MM.1S (cell line): ENCODE data around the gene CNPY2.

ENCODE experiments used
- DNase-seq: peaks from one replicate; pipeline ENCODE4 v3.0.0-alpha.2; 2015
- H2AFZ ChIP-seq: fragments of 300-600 bp; sonication (generic); 2 replicates; pipeline ENCODE4 v1.6.0; 2016; ENCODE audit warnings: antibody characterized with exemption, low read length
- H3F3A ChIP-seq: fragments of 300-600 bp; sonication (generic); 2 replicates; pipeline ENCODE4 v1.6.1; 2016; ENCODE audit warnings: mild to moderate bottlenecking, antibody characterized with exemption, low read length, moderate library complexity, mixed read lengths; ENCODE audit not compliant: insufficient read depth
- H3K27ac ChIP-seq: fragments of 300-600 bp; sonication (generic); 2 replicates; pipeline ENCODE4 v1.5.1; 2016; ENCODE audit warnings: mild to moderate bottlenecking, low read length
- H3K27me3 ChIP-seq: fragments of 300-600 bp; sonication (generic); replicated peaks from 2 replicates; pipeline ENCODE4 v1.6.0; 2016; ENCODE audit warnings: low read length; ENCODE audit not compliant: insufficient read depth
- H3K36me3 ChIP-seq: fragments of 300-600 bp; sonication (generic); replicated peaks from 2 replicates; pipeline ENCODE4 v1.6.1; 2016; ENCODE audit warnings: mild to moderate bottlenecking, low read length, mixed read lengths; ENCODE audit not compliant: insufficient read depth
- H3K4me1 ChIP-seq: fragments of 300-600 bp; sonication (generic); 2 replicates; pipeline ENCODE4 v1.6.1; 2016; ENCODE audit warnings: low read length, mixed read lengths
- H3K4me2 ChIP-seq: fragments of 300-600 bp; sonication (generic); 2 replicates; pipeline ENCODE4 v1.6.0; 2016; ENCODE audit warnings: low read depth, low read length
- H3K4me3 ChIP-seq: fragments of 300-600 bp; sonication (generic); 2 replicates; pipeline ENCODE4 v1.5.1; 2016; ENCODE audit warnings: low read length, mixed read lengths
- H3K79me2 ChIP-seq: fragments of 300-600 bp; sonication (generic); 2 replicates; pipeline ENCODE4 v1.6.1; 2016; ENCODE audit warnings: mixed run types, low read length, mixed read lengths
- H3K9ac ChIP-seq: fragments of 300-600 bp; sonication (generic); 2 replicates; pipeline ENCODE4 v1.6.1; 2016; ENCODE audit warnings: low read length, mixed read lengths
- H3K9me2 ChIP-seq: fragments of 300-600 bp; sonication (generic); replicated peaks from 2 replicates; pipeline ENCODE4 v1.6.1; 2016; ENCODE audit warnings: mild to moderate bottlenecking, low read length, mixed read lengths; ENCODE audit not compliant: insufficient read depth
- H3K9me3 ChIP-seq: fragments of 300-600 bp; sonication (generic); replicated peaks from 2 replicates; pipeline ENCODE4 v1.6.1; 2016; ENCODE audit warnings: mild to moderate bottlenecking, low read length, mixed read lengths; ENCODE audit not compliant: insufficient read depth
- H4K20me1 ChIP-seq: fragments of 300-600 bp; sonication (generic); 2 replicates; pipeline ENCODE4 v1.6.1; 2016; ENCODE audit warnings: mild to moderate bottlenecking, low read length, moderate library complexity, mixed read lengths; ENCODE audit not compliant: insufficient read depth
- CTCF ChIP-seq: fragments of 300-600 bp; sonication (generic); IDR thresholded peaks from 2 replicates; pipeline ENCODE4 v1.5.1; 2016; ENCODE audit warnings: antibody characterized with exemption, low read length, mixed read lengths
- EZH2 ChIP-seq: fragments of 300-600 bp; sonication (generic); optimal IDR thresholded peaks from 2 replicates; pipeline ENCODE3; 2017; ENCODE audit warnings: low read depth, mild to moderate bottlenecking, antibody characterized with exemption, low read length, mixed read lengths
- EZH2phosphoT487 ChIP-seq: fragments of 300-600 bp; sonication (generic); IDR thresholded peaks from 2 replicates; pipeline ENCODE4 v1.6.1; 2018; ENCODE audit warnings: antibody characterized with exemption, low read length

The CNPY2 gene

GRCh38 chr12:56333679-56334489, 18.1 kb upstream of the CNPY2 start, which contains the start of gene PAN2:
TSS of gene PAN2 (minus strand) at chr12:56334000. CDS start at chr12:56333094, 906 bp downstream.
- no peaks in the 10 kb centered on the region for H3K9me2 ChIP-seq
- no peaks in the 10 kb centered on the region for H3K36me3 ChIP-seq
- peak within 1 kb of the TSS; percentile 92 for H2AFZ ChIP-seq
- no peaks in the 10 kb centered on the region for H4K20me1 ChIP-seq
- peak within 1 kb of the TSS; percentile 90 for H3K27ac ChIP-seq
- no peaks in the 10 kb centered on the region for H3K9me3 ChIP-seq
- H3F3A ChIP-seq, result peaks cover 22% of the 10 kb centered on the region
- peak within 1 kb of the TSS; percentile 89 for H3K4me3 ChIP-seq
- peak within 1 kb of the TSS; percentile 95 for H3K9ac ChIP-seq
- no peaks in the 10 kb centered on the region for H3K27me3 ChIP-seq
- H3K4me1 ChIP-seq, result peaks cover 31% of the 10 kb centered on the region
- TF ChIP-seq EZH2phosphoT487 (no peak), CTCF (peak; percentile 57)
- peak; percentile 98 for DNase-seq
- peak within 1 kb of the TSS; percentile 98 for H3K4me2 ChIP-seq
- H3K79me2 ChIP-seq, result peaks cover 16% of the 10 kb centered on the region

GRCh38 chr12:56333197-56333678, 17.4 kb upstream of the CNPY2 start:
- Histone ChIP-seq H4K20me1 (no peaks in the 10 kb centered on the region), H3K27ac (peak overlapping the region; percentile 90), H2AFZ (peak overlapping the region; percentile 92), H3K4me1 (peaks cover 28% of the 10 kb centered on the region), H3F3A (peaks cover 17% of the 10 kb centered on the region), H3K4me2 (peak overlapping the region; percentile 98), H3K4me3 (peak overlapping the region; percentile 89), H3K36me3 (no peaks in the 10 kb centered on the region), H3K79me2 (peaks cover 15% of the 10 kb centered on the region), H3K9me2 (no peaks in the 10 kb centered on the region), H3K27me3 (no peaks in the 10 kb centered on the region), H3K9ac (peak overlapping the region; percentile 95), H3K9me3 (no peaks in the 10 kb centered on the region)
- TF ChIP-seq EZH2phosphoT487 (no peak), EZH2 (no peak), CTCF (no peak)
- DNase-seq, result no peak

- peak overlapping the region; percentile 90; the same call in 1 of the 2 replicates for H3K27ac ChIP-seq
These were observed 16.9 kb upstream of the CNPY2 start for GRCh38 chr12:56332512-56333196.

More at GRCh38 chr12:56332512-56333196, 16.9 kb upstream of the CNPY2 start:
- Histone ChIP-seq H3K27me3 (no peaks in the 10 kb centered on the region), H3F3A (peaks cover 11% of the 10 kb centered on the region), H2AFZ (peak overlapping the region; percentile 92), H3K4me2 (peak overlapping the region; percentile 98), H3K36me3 (no peaks in the 10 kb centered on the region), H4K20me1 (no peaks in the 10 kb centered on the region), H3K79me2 (peaks cover 15% of the 10 kb centered on the region), H3K9me3 (no peaks in the 10 kb centered on the region), H3K4me1 (peaks cover 22% of the 10 kb centered on the region), H3K9me2 (no peaks in the 10 kb centered on the region), H3K9ac (peak overlapping the region; percentile 95), H3K4me3 (peak overlapping the region; percentile 89)
- TF ChIP-seq EZH2phosphoT487, result no peak
- no peak for TF ChIP-seq EZH2
- TF ChIP-seq CTCF, result no peak
- no peak for DNase-seq
